HL-60 (cell line): ENCODE measurements around the gene SYT7.

Experiments used
- DNase-seq, 2 experiments: peaks; one replicate each; pipeline ENCODE4 v3.0.0-alpha.2; 2010 to 2020; ENCODE audit warnings: low read depth in 1 of 2, low spot score in 1 of 2
- H3K27ac ChIP-seq: fragments of 250-450 bp; sonication (Bioruptor Pico); replicated peaks from 2 replicates; pipeline ENCODE4 v1.5.1; 2020; ENCODE audit warnings: mild to moderate bottlenecking, moderate library complexity
- H3K27me3 ChIP-seq: fragments of 250-450 bp; sonication (Bioruptor Pico); 2 replicates; pipeline ENCODE4 v1.5.1; 2021; ENCODE audit warnings: mild to moderate bottlenecking, moderate library complexity; ENCODE audit not compliant: insufficient read depth, poor library complexity, severe bottlenecking
- H3K4me3 ChIP-seq: replicated peaks from 2 replicates; pipeline ENCODE4 v1.5.1; 2011; ENCODE audit warnings: mild to moderate bottlenecking, control low read depth, low read length; ENCODE audit not compliant: insufficient read depth
- GABPA ChIP-seq: IDR thresholded peaks from 2 replicates; pipeline ENCODE4 v1.6.1; 2012; ENCODE audit warnings: low read depth
- POLR2AphosphoS5 ChIP-seq: IDR thresholded peaks from 2 replicates; pipeline ENCODE4 v1.6.1; 2012; ENCODE audit warnings: low read depth
- SPI1 ChIP-seq: IDR thresholded peaks from 2 replicates; pipeline ENCODE4 v1.6.1; 2012; ENCODE audit warnings: low read depth, mild to moderate bottlenecking, borderline replicate concordance
- TF ChIP-seq, protein P1 (sequence below): IDR thresholded peaks from one replicate; pipeline ENCODE4 v1.5.1; 2011; ENCODE audit warnings: low read length, control low read depth, inconsistent platforms; ENCODE audit not compliant: insufficient read depth
- TF ChIP-seq, protein P2 (sequence below): IDR thresholded peaks from 2 replicates; pipeline ENCODE4 v1.6.1; 2012; ENCODE audit warnings: low read depth; ENCODE audit not compliant: insufficient replicate concordance

Gene SYT7

DNA sequence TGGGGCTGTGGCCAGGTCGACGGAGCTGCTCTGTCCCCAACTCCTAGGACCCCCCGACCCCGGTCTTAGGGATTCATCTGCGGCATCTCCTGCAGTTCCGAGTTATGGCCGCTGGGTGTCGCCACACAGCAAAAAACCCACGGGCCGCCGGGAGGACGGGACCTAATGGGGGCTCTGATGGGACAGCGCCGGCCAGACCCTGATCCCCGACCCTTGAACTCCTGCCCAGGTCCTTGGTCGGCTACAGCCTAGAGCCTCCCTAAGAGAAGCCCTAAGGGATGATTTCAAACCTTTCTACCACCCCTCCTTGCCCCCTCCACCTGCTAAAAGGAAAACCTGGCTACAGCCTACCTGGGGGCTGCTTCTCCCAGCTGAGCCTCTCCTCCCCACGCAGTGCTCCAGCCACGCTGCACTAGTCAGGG lies 103.1 kb downstream of the SYT7 start:
- H3K27ac ChIP-seq: no peak overlapping the region
- H3K27me3 ChIP-seq: no peaks in the 10 kb centered on the region
- peak in 1 of 2 experiments; percentile 11 for DNase-seq
- H3K4me3 ChIP-seq: no peak overlapping the region
- TF ChIP-seq, protein P1, sequence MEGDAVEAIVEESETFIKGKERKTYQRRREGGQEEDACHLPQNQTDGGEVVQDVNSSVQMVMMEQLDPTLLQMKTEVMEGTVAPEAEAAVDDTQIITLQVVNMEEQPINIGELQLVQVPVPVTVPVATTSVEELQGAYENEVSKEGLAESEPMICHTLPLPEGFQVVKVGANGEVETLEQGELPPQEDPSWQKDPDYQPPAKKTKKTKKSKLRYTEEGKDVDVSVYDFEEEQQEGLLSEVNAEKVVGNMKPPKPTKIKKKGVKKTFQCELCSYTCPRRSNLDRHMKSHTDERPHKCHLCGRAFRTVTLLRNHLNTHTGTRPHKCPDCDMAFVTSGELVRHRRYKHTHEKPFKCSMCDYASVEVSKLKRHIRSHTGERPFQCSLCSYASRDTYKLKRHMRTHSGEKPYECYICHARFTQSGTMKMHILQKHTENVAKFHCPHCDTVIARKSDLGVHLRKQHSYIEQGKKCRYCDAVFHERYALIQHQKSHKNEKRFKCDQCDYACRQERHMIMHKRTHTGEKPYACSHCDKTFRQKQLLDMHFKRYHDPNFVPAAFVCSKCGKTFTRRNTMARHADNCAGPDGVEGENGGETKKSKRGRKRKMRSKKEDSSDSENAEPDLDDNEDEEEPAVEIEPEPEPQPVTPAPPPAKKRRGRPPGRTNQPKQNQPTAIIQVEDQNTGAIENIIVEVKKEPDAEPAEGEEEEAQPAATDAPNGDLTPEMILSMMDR: peak; percentile 68
- TF ChIP-seq GABPA: no peak
- TF ChIP-seq POLR2AphosphoS5: no peak

DNA sequence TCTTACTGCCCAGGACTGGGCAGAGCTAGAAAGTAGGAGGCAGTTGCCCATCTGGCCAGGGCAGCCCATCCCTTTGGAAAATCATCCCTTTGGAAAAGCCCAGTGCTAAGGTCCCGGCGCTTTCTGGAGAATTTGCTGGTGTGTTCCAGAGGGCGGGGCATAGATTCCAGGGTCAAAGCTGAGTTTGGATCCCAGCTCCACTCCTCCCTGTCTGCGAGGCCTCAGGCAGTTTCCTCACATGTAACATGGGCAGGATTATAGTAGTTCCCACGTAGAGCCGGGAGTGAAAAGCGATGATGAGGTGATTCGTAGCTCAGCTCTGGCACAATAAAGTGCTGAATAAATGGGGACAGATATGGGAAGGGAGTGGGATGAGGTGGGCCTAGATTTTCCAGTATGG lies 103.8 kb downstream of the SYT7 start:
- H3K27ac ChIP-seq: no peak overlapping the region
- H3K4me3 ChIP-seq: no peak overlapping the region
- no peak for TF ChIP-seq GABPA
- TF ChIP-seq, protein P1: no peak
- TF ChIP-seq, protein P2, sequence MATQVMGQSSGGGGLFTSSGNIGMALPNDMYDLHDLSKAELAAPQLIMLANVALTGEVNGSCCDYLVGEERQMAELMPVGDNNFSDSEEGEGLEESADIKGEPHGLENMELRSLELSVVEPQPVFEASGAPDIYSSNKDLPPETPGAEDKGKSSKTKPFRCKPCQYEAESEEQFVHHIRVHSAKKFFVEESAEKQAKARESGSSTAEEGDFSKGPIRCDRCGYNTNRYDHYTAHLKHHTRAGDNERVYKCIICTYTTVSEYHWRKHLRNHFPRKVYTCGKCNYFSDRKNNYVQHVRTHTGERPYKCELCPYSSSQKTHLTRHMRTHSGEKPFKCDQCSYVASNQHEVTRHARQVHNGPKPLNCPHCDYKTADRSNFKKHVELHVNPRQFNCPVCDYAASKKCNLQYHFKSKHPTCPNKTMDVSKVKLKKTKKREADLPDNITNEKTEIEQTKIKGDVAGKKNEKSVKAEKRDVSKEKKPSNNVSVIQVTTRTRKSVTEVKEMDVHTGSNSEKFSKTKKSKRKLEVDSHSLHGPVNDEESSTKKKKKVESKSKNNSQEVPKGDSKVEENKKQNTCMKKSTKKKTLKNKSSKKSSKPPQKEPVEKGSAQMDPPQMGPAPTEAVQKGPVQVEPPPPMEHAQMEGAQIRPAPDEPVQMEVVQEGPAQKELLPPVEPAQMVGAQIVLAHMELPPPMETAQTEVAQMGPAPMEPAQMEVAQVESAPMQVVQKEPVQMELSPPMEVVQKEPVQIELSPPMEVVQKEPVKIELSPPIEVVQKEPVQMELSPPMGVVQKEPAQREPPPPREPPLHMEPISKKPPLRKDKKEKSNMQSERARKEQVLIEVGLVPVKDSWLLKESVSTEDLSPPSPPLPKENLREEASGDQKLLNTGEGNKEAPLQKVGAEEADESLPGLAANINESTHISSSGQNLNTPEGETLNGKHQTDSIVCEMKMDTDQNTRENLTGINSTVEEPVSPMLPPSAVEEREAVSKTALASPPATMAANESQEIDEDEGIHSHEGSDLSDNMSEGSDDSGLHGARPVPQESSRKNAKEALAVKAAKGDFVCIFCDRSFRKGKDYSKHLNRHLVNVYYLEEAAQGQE: no peak
- TF ChIP-seq POLR2AphosphoS5: no peak
- no peak for TF ChIP-seq SPI1
- no peak for DNase-seq
- H3K27me3 ChIP-seq: no peaks in the 10 kb centered on the region

GRCh38 chr11:61476371-61476770 lies 104.5 kb downstream of the SYT7 start:
- H3K27me3 ChIP-seq: no peaks in the 10 kb centered on the region
- DNase-seq: no peak
- TF ChIP-seq SPI1 (no peak), GABPA (no peak), POLR2AphosphoS5 (no peak)
- TF ChIP-seq, protein P1: no peak
- TF ChIP-seq, protein P2: no peak
- no peak overlapping the region for H3K27ac ChIP-seq
- no peak overlapping the region for H3K4me3 ChIP-seq

GRCh38 chr11:61475433-61475832 lies 105.4 kb downstream of the SYT7 start:
- TF ChIP-seq SPI1: no peak
- no peak for TF ChIP-seq POLR2AphosphoS5
- TF ChIP-seq, protein P2: no peak
- TF ChIP-seq, protein P1: no peak
- TF ChIP-seq GABPA: no peak
- DNase-seq: no peak
- H3K27ac ChIP-seq: no peak overlapping the region
- H3K27me3 ChIP-seq: no peaks in the 10 kb centered on the region
- no peak overlapping the region for H3K4me3 ChIP-seq
